LNCAP (cell line): ENCODE measurements around the gene VCX2.

ENCODE experiments used
- CTCF ChIP-seq: fragments of 450-650 bp; IDR thresholded peaks from 2 replicates; pipeline ENCODE4 v1.5.1; 2017; ENCODE audit warnings: mild to moderate bottlenecking

Gene VCX2

DNA sequence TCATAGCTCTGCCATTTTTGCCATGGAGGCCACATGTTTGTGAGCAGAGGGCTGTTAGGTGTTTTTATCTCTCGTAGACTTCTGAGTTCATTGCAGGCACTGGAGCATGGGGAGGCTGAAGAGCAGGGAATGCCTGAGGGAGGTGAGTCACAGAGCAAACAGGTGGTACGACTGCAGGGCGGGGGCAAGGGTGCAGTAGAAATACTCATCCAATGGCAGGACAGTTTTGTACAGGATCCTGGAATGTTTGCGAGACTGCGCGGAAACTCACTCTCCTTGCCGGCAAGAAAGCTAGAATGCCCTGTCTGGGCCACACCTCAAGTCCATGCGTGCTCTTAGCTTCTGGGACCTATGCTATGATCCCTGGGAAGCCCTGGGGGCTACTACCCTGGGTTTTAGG, 20.0 kb upstream of the VCX2 start:
- TF ChIP-seq CTCF = no peak

GRCh38 chrX:8190341-8190830, 19.3 kb upstream of the VCX2 start:
- TF ChIP-seq CTCF = no peak

- no peak for TF ChIP-seq CTCF
Measured at GRCh38 chrX:8189096-8189830, 18.2 kb upstream of the VCX2 start.

DNA sequence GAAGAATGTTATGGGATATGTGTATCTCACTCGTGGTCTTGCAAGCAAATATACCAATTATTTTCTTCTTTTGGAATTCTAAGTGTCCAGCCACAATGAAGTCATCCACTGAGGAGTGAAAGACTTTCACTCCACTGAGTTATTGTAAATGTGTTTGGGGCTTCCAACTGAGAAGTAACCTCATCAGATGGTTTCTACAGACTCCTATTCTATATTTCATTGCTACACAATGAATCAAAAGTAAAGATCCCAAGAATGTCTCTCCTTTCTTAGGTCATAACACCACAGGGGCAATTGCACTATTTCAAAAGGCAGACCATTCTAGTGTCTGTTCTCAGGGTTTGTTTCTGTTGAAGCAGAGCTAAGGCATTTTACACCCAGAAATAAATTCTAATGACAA, 12.3 kb upstream of the VCX2 start:
- no peak for TF ChIP-seq CTCF

DNA sequence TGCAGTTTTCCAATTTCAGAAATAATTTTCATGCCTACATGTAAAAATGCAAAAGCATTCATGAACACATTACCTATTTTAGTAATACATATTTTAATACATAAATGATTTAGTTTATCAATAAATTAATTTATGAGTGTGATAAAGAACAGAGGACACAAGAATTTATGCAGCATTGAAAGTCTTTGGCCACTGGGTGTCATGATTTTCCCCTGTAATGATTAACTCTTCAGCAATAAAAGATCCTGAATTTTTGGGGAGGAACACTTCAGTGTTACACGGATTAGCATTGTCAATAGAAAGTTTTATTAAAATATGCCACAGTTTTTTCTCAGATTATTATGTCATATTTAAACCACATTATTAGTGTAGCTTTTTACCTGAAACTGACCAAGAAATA, 8.6 kb upstream of the VCX2 start:
- no peak for TF ChIP-seq CTCF

- TF ChIP-seq CTCF = no peak
Measured at GRCh38 chrX:8147226-8147625, 23.8 kb downstream of the VCX2 start.

DNA sequence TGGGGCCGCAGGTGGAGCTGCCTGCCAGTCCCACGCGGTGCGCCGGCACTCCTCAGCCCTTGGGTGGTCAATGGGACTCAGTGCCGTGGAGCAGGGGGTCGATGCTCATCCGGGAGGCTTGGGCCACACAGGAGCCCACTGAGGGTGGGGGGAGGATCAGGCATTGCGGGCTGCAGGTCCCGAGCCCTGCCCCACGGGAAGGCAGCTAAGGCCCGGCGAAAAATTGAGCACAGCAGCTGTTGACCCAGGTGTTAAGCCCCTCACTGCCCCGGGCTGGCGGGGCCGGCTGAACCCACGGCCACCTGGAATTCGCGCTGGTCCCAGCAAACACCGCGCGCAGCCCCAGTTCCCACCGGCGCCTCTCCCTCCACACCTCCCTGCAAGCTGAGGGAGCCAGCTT, 26.1 kb downstream of the VCX2 start:
- no peak for TF ChIP-seq CTCF

DNA sequence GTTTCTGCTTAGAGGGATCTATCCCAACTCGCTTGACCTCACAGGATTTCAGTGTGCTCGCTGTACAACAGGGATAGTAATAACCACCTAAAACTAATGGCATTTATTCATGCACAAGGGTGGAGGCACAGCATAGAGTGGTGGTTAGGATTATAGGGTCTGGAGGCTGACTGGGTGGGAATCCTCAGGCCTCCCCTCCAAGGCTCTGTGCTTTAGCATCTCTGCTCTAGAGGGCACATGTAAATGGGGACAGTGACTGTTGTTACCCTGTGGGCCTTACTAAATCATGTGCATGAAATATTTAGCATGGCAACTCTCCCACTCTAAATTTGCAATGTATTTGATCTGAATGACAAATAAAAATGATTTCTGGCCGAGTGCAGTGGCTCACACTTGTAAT, 29.2 kb downstream of the VCX2 start:
- no peak for TF ChIP-seq CTCF
